ENCODE data around the gene PHKA2.

PHKA2 gene

GRCh38 chrX:18920566-18920965 is 63.3 kb downstream of the PHKA2 start:
- no peak for TF ChIP-seq CTCF (IDR thresholded peaks at IDR 0.05)

GRCh38 chrX:18920079-18920478 is 63.8 kb downstream of the PHKA2 start:
- no peak for TF ChIP-seq CTCF (IDR thresholded peaks at IDR 0.05)

GRCh38 chrX:18917831-18918230 is 66.1 kb downstream of the PHKA2 start:
- no peak for TF ChIP-seq CTCF (IDR thresholded peaks at IDR 0.05)

- TF ChIP-seq CTCF (IDR thresholded peaks at IDR 0.05), result no peak
These were observed 77.6 kb downstream of the PHKA2 start for GRCh38 chrX:18906286-18906685.

- no peak for TF ChIP-seq CTCF (IDR thresholded peaks at IDR 0.05)
These were observed 83.4 kb downstream of the PHKA2 start for GRCh38 chrX:18900401-18900976.

GRCh38 chrX:18899796-18900380 is 84.0 kb downstream of the PHKA2 start:
- TF ChIP-seq CTCF (IDR thresholded peaks at IDR 0.05), result peak; percentile 36; the same call in 1 of the 2 replicates

GRCh38 chrX:18898492-18898891 is 85.4 kb downstream of the PHKA2 start:
- no peak for TF ChIP-seq CTCF (IDR thresholded peaks at IDR 0.05)

GRCh38 chrX:18898091-18898490 is 85.8 kb downstream of the PHKA2 start:
- no peak for TF ChIP-seq CTCF (IDR thresholded peaks at IDR 0.05)

Data from LNCAP (cell line).